DND-41 (cell line): ENCODE data around the gene NUP160.
"Not testable (repeated sequence)": the region's sequence is repeated elsewhere in the genome, so short reads cannot be mapped to it uniquely, and the experiment has no call there.

ENCODE experiments used
- ATAC-seq: fragments of 200-7000 bp; cut with Tn5 transposase; 3 replicates; pipeline ENCODE4 v1.9.1; 2021; ENCODE audit warnings: low read depth; ENCODE audit not compliant: insufficient read depth
- DNase-seq: peaks from one replicate; pipeline ENCODE4 v3.0.0-alpha.2; 2020
- H2AFZ ChIP-seq: 2 replicates; pipeline ENCODE4 v1.6.0; 2012; ENCODE audit warnings: low read depth, low read length
- H3K27ac ChIP-seq: 2 replicates; pipeline ENCODE4 v1.5.1; 2012; ENCODE audit warnings: low read length, inconsistent platforms
- H3K27me3 ChIP-seq: fragments of 200-600 bp; sonication (generic); 2 replicates; pipeline ENCODE4 v1.6.0; 2012; ENCODE audit warnings: low read length, mild to moderate bottlenecking, inconsistent platforms; ENCODE audit not compliant: insufficient read depth, poor library complexity
- H3K36me3 ChIP-seq: 2 replicates; pipeline ENCODE4 v1.5.1; 2012; ENCODE audit warnings: low read length, inconsistent platforms; ENCODE audit not compliant: insufficient read depth
- H3K4me1 ChIP-seq: 2 replicates; pipeline ENCODE4 v1.5.1; 2012; ENCODE audit warnings: mild to moderate bottlenecking, low read length; ENCODE audit not compliant: insufficient read depth
- H3K4me2 ChIP-seq: 2 replicates; pipeline ENCODE4 v1.6.0; 2012; ENCODE audit warnings: mild to moderate bottlenecking, moderate library complexity, low read length, inconsistent platforms; ENCODE audit not compliant: insufficient read depth
- H3K4me3 ChIP-seq, 2 experiments: fragments of 200-600 bp in 1 of 2; shearing (Covaris generic) in 1 of 2; 2 replicates each; pipeline ENCODE4 v1.5.1; 2012 to 2016; ENCODE audit warnings: inconsistent platforms in 2 of 2, low read length in 2 of 2, mild to moderate bottlenecking in 2 of 2, low read depth in 1 of 2, moderate library complexity in 1 of 2
- H3K79me2 ChIP-seq: 2 replicates; pipeline ENCODE4 v1.6.0; 2012; ENCODE audit warnings: low read length, inconsistent platforms; ENCODE audit not compliant: insufficient read depth
- H3K9ac ChIP-seq: 2 replicates; pipeline ENCODE4 v1.6.0; 2012; ENCODE audit warnings: low read depth, mild to moderate bottlenecking, inconsistent platforms, low read length, moderate library complexity
- H3K9me3 ChIP-seq: 2 replicates; pipeline ENCODE4 v1.5.1; 2012; ENCODE audit warnings: low read length, moderate library complexity, mild to moderate bottlenecking, inconsistent platforms; ENCODE audit not compliant: insufficient read depth, severe bottlenecking
- H4K20me1 ChIP-seq: 2 replicates; pipeline ENCODE4 v1.6.0; 2012; ENCODE audit warnings: low read length; ENCODE audit not compliant: insufficient read depth
- CTCF ChIP-seq: IDR thresholded peaks from 2 replicates; pipeline ENCODE4 v1.5.1; 2012; ENCODE audit warnings: borderline replicate concordance, low read length, moderate library complexity, mild to moderate bottlenecking; ENCODE audit not compliant: poor library complexity, severe bottlenecking; ENCODE audit errors: extremely low read depth
- EZH2 ChIP-seq: IDR thresholded peaks from 3 replicates; pipeline ENCODE4 v1.6.1; 2012; ENCODE audit warnings: borderline replicate concordance, low read depth, mild to moderate bottlenecking, moderate library complexity, low read length, inconsistent platforms; ENCODE audit not compliant: severe bottlenecking

The NUP160 gene

DNA sequence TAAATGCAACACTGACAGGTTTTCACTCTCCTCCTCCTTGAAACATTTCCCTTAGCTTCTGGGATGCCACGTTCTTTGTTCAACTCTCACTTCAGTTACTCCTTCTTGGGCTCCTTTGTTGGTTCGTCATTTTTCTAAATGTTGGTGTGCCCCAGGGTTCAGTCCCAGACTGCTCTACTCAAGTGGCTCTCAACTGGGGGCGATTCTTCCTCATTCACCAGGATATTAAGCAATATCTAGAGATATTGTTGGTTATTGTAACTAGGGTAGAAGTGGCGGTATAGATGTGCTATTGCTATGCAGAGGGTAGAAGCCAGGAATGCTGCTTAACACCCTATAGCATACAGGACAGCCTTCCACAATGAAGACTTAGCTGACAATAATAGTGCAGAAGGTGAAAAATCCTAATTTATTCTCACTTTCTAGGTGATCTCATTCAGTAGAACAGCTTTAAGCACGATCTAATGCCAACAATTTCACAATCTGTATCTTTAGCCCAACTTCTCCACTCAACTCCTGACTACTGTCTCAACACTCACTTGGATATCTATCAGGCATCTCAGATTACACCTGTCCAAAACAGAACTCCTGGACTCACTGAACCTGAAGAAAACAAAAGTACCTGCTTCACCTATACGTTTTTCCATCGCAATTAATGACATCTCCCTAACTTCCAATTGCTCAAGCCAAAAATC is 4.6 kb downstream of the NUP160 start:
- no peaks in the 10 kb centered on the region for H3K27me3 ChIP-seq
- no peak overlapping the region for H3K9ac ChIP-seq
- TF ChIP-seq CTCF (no peak), EZH2 (no peak)
- H3K4me1 ChIP-seq = peaks cover 33% of the 10 kb centered on the region
- H3K9me3 ChIP-seq = no peaks in the 10 kb centered on the region
- H3K27ac ChIP-seq = no peak overlapping the region
- no peak overlapping the region for H2AFZ ChIP-seq
- peaks cover 74% of the 10 kb centered on the region for H3K36me3 ChIP-seq
- ATAC-seq (no peak), DNase-seq (no peak)
- H3K79me2 ChIP-seq = peaks cover 76% of the 10 kb centered on the region
- peaks cover 16% of the 10 kb centered on the region; the same call in 1 of the 2 replicates for H4K20me1 ChIP-seq
- H3K4me2 ChIP-seq = no peak overlapping the region
- H3K4me3 ChIP-seq = no peak overlapping the region

- Histone ChIP-seq H3K9me3 (no peaks in the 10 kb centered on the region), H4K20me1 (peaks cover 16% of the 10 kb centered on the region; the same call in 1 of the 2 replicates), H3K27ac (no peak overlapping the region), H3K9ac (no peak overlapping the region), H3K4me1 (peaks cover 33% of the 10 kb centered on the region), H3K36me3 (peaks cover 82% of the 10 kb centered on the region), H3K4me3 (no peak overlapping the region), H3K27me3 (no peaks in the 10 kb centered on the region), H3K4me2 (no peak overlapping the region), H2AFZ (no peak overlapping the region), H3K79me2 (peaks cover 70% of the 10 kb centered on the region)
- TF ChIP-seq EZH2 = no peak
- no peak for TF ChIP-seq CTCF
- ATAC-seq (no peak), DNase-seq (no peak)
Measured at GRCh38 chr11:47842749-47843148, 5.4 kb downstream of the NUP160 start.

DNA sequence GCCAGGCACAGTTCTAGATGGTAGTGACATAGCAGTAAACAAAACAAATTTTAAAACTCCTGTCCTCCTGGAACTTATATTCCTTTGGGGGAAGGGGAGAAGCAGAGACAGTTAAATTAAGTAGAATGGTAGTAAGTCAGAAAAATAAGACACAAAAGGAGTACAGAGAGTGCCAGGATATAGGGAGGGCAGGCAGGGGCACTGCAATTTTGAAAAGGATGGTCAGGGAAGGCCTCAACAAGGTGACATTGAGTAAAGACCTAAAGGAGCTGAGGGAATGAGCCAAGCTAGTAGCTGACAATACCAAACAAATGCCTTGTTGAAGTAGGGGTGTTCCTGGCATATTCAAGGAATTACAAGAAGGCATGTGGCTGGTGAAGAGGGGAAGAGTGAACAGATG is 10.2 kb downstream of the NUP160 start:
- peaks cover 28% of the 10 kb centered on the region for H3K79me2 ChIP-seq
- TF ChIP-seq CTCF (no peak), EZH2 (no peak)
- no peak overlapping the region for H3K4me3 ChIP-seq
- H3K4me1 ChIP-seq = no peaks in the 10 kb centered on the region; the same call in 1 of the 2 replicates
- no peaks in the 10 kb centered on the region for H3K9me3 ChIP-seq
- ATAC-seq (no peak), DNase-seq (no peak)
- no peak overlapping the region for H3K27ac ChIP-seq
- peaks cover 8% of the 10 kb centered on the region; the same call in 1 of the 2 replicates for H4K20me1 ChIP-seq
- H2AFZ ChIP-seq = no peak overlapping the region
- H3K9ac ChIP-seq = no peak overlapping the region
- H3K36me3 ChIP-seq = peaks cover 96% of the 10 kb centered on the region
- H3K27me3 ChIP-seq = no peaks in the 10 kb centered on the region
- no peak overlapping the region for H3K4me2 ChIP-seq

DNA sequence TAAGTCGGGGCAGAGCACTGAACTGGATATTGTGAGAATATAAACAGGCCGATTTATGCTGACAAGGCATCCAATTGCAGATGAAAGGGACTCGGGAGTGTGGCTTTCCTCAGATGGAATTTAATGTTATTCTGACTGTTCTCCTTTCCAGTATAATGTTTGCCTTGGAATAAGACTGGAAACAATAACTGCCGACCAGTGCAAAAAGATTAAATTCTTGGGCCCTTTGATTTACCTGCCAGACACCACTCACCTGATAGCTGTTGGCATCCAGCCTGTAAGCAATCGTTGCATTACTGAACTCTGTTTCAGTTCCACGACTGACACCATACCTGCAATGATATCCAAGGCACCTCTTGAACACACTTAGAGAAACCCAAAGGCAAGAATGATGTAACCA is 10.9 kb downstream of the NUP160 start:
- H3K27ac ChIP-seq = no peak overlapping the region
- no peaks in the 10 kb centered on the region; the same call in 1 of the 2 replicates for H3K4me1 ChIP-seq
- H4K20me1 ChIP-seq = peaks cover 7% of the 10 kb centered on the region; the same call in 1 of the 2 replicates
- no peak overlapping the region for H2AFZ ChIP-seq
- no peaks in the 10 kb centered on the region for H3K27me3 ChIP-seq
- H3K9ac ChIP-seq = no peak overlapping the region
- no peak overlapping the region for H3K4me2 ChIP-seq
- peaks cover 96% of the 10 kb centered on the region for H3K36me3 ChIP-seq
- peaks cover 27% of the 10 kb centered on the region for H3K79me2 ChIP-seq
- no peak overlapping the region for H3K4me3 ChIP-seq
- no peak for DNase-seq
- H3K9me3 ChIP-seq = no peaks in the 10 kb centered on the region
- no peak for ATAC-seq
- TF ChIP-seq EZH2 (no peak), CTCF (no peak)

DNA sequence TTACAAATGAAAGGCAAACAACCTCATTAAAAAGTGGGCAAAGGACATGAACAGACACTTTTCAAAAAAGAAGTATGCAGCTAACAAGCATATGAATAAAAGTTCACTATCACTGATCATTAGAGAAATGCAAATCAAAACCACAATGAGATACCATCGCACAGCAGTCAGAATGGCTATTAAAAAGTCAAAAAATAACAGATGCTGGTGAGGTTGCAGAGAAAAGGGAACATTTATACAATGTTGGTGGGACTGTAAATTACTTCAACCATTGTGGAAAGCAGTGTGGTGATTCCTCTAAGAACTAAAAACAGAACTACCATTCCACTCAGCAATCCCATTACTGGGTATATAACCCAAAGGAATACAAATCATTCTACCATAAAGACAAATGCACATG is 18.1 kb downstream of the NUP160 start:
- H3K9ac ChIP-seq, H3K9me3 ChIP-seq, ATAC-seq, H2AFZ ChIP-seq, DNase-seq, H3K4me1 ChIP-seq, H3K27me3 ChIP-seq, H3K4me3 ChIP-seq, H4K20me1 ChIP-seq, H3K27ac ChIP-seq, H3K4me2 ChIP-seq: not testable (repeated sequence)
- Histone ChIP-seq H3K36me3 (peaks cover 80% of the 10 kb centered on the region), H3K79me2 (peaks cover 72% of the 10 kb centered on the region)
